ENCODE measurements around the gene ANKRD66. TPM values are rescaled to one million over a fixed set of nuclear protein-coding genes. Genes with fewer than 3 reads are reported as not detected.

ANKRD66 gene
- total and polyA plus RNA-seq, 2 of the 4 experiments (the other 2 are of a cell fraction), result not detected

DNA sequence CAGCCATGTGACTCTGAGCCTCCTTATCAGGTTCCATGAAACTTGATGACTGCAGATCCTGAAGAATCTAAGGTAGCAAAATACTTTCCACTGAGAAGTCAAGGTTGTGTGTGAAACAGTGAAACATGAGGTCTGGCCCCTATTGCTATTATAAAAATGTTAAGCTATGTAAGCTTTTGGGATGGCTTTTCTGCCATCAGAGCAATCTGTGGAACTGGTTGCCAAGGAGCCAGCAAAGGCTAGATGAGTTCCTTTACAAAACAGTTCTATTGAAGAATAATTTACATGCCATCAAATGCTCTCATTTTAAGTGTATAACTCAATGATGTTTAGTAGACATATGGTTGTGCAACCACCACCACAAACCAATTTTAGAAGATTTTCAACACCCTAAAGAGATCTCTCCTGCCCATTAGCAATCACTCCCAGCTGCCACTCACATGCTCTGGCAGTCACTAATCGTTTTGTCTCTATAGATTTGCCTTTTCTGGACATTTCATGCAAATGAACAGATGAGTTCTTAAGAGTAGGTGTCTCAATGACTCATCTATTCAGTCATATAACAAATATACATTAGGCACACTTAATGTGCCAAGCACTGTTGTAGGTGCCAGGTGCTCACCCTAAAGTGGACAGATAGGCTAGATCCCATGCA, 26.6 kb downstream of the ANKRD66 start:
- no peaks in the 10 kb centered on the region for H3K4me1 ChIP-seq (ENCODE audit: control insufficient read depth, insufficient read depth, low read length)
- no peak overlapping the region for H3K4ac ChIP-seq (ENCODE audit: low read depth, low read length)
- H4K5ac ChIP-seq (ENCODE audit: low read depth, low read length), result no peak overlapping the region
- no peak overlapping the region for H4K8ac ChIP-seq (ENCODE audit: low read depth in 2 of 2, low read length in 2 of 2)
- no peak overlapping the region for H2BK15ac ChIP-seq (ENCODE audit: low read depth, low read length)
- H3K36me3 ChIP-seq (ENCODE audit: control insufficient read depth, insufficient read depth, low read length), result no peaks in the 10 kb centered on the region
- H3K9ac ChIP-seq (ENCODE audit: low read depth, low read length), result no peak overlapping the region
- H2BK20ac ChIP-seq (ENCODE audit: low read depth, low read length), result no peak overlapping the region
- TF ChIP-seq, protein P1, sequence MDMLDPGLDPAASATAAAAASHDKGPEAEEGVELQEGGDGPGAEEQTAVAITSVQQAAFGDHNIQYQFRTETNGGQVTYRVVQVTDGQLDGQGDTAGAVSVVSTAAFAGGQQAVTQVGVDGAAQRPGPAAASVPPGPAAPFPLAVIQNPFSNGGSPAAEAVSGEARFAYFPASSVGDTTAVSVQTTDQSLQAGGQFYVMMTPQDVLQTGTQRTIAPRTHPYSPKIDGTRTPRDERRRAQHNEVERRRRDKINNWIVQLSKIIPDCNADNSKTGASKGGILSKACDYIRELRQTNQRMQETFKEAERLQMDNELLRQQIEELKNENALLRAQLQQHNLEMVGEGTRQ (IDR thresholded peaks at IDR 0.05; ENCODE audit: low read depth, low read length), result no peak
- TF ChIP-seq MAFK (IDR thresholded peaks at IDR 0.05; ENCODE audit: low read depth, low read length) (no peak), RFX5 (IDR thresholded peaks at IDR 0.05; ENCODE audit: low read depth, low read length) (no peak), CEBPB (IDR thresholded peaks at IDR 0.05; ENCODE audit: low read depth, low read length) (no peak), MXI1 (IDR thresholded peaks at IDR 0.05; ENCODE audit: borderline replicate concordance, low read depth, low read length) (no peak), BHLHE40 (IDR thresholded peaks at IDR 0.05; ENCODE audit: low read depth, low read length) (no peak), NFE2L2 (IDR thresholded peaks at IDR 0.05; ENCODE audit: low read depth, low read length) (no peak), POLR2A (IDR thresholded peaks at IDR 0.05; ENCODE audit: low read depth, low read length) (no peak), MAZ (IDR thresholded peaks at IDR 0.05; ENCODE audit: borderline replicate concordance, low read depth, low read length) (no peak), RAD21 (IDR thresholded peaks at IDR 0.05; ENCODE audit: low read length) (no peak), FOS (IDR thresholded peaks at IDR 0.05; ENCODE audit: low read depth, low read length) (no peak)
- TF ChIP-seq, protein P2, sequence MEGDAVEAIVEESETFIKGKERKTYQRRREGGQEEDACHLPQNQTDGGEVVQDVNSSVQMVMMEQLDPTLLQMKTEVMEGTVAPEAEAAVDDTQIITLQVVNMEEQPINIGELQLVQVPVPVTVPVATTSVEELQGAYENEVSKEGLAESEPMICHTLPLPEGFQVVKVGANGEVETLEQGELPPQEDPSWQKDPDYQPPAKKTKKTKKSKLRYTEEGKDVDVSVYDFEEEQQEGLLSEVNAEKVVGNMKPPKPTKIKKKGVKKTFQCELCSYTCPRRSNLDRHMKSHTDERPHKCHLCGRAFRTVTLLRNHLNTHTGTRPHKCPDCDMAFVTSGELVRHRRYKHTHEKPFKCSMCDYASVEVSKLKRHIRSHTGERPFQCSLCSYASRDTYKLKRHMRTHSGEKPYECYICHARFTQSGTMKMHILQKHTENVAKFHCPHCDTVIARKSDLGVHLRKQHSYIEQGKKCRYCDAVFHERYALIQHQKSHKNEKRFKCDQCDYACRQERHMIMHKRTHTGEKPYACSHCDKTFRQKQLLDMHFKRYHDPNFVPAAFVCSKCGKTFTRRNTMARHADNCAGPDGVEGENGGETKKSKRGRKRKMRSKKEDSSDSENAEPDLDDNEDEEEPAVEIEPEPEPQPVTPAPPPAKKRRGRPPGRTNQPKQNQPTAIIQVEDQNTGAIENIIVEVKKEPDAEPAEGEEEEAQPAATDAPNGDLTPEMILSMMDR (conservative IDR thresholded peaks at IDR 0.05; ENCODE audit: low read depth, low read length), result no peak
- H4K20me1 ChIP-seq (ENCODE audit: insufficient read depth, low read length), result no peaks in the 10 kb centered on the region
- H3K79me1 ChIP-seq (ENCODE audit: low read depth in 1 of 2, low read length in 2 of 2), result no peaks in the 10 kb centered on the region
- intact Hi-C loops (cut with micrococcal nuclease) (no loop called here), in situ Hi-C loops (cut with MboI; ENCODE audit: low sequenced_read_pairs) (no loop called here), dilution Hi-C loops (cut with HindIII; ENCODE audit: low sequenced_read_pairs, unreplicated experiment) (no loop called here)
- POLR2A ChIA-PET (ENCODE audit: unreplicated experiment), result no interaction called here
- H3K27me3 ChIP-seq (ENCODE audit: control insufficient read depth, insufficient read depth, low read length), result no peaks in the 10 kb centered on the region
- H3K9me1 ChIP-seq (ENCODE audit: insufficient read depth, low read length), result no peaks in the 10 kb centered on the region
- H3K14ac ChIP-seq (replicated peaks; ENCODE audit: low read depth, low read length), result no peak overlapping the region
- ATAC-seq (ENCODE audit: low read depth) (no peak), DNase-seq (no peak)
- H3K4me3 ChIP-seq (ENCODE audit: insufficient read depth, low read depth, low read length), result no peak overlapping the region
- no peak overlapping the region for H2AFZ ChIP-seq (replicated peaks; ENCODE audit: low read length, poor library complexity)
- H2BK120ac ChIP-seq (ENCODE audit: low read depth, low read length), result no peak overlapping the region
- BruUV-seq (replicated peaks), result no TSS peak
- H3K27ac ChIP-seq (ENCODE audit: insufficient read depth, low read length), result no peak overlapping the region
- no peaks in the 10 kb centered on the region for H3K9me3 ChIP-seq (ENCODE audit: control insufficient read depth, insufficient read depth, low read length)
- no peak overlapping the region for H2AK5ac ChIP-seq (ENCODE audit: low read depth, low read length)
- no CpG with 5 or more reads among the region's 1 CpG for WGBS, 2 experiments (ENCODE audit: extremely low coverage in 2 of 2, insufficient read length in 1 of 2)
- H3K23ac ChIP-seq (ENCODE audit: low read depth, low read length), result no peak overlapping the region
- H2BK5ac ChIP-seq (ENCODE audit: low read depth, low read length, poor library complexity, severe bottlenecking), result no peak overlapping the region
- no peak overlapping the region for H3K4me2 ChIP-seq (ENCODE audit: low read depth, low read length)
- CTCF ChIA-PET, result no interaction called here
- no peak overlapping the region for H4K91ac ChIP-seq (ENCODE audit: insufficient read depth, low read depth, low read length)
- H3K56ac ChIP-seq (ENCODE audit: extremely low read depth, insufficient read depth, low read length), result no peak overlapping the region
- no peak overlapping the region for H2AK9ac ChIP-seq (replicated peaks; ENCODE audit: low read depth, low read length, poor library complexity)
- H3K18ac ChIP-seq (ENCODE audit: low read depth, low read length), result no peak overlapping the region
